Umbilical cord (tissue), 2 donors: ENCODE results near the gene CFAP100. TPM values are rescaled to one million over a fixed set of nuclear protein-coding genes. Genes with fewer than 3 reads are reported as not detected.

Experiments
- DNase-seq: peaks from one replicate; pipeline ENCODE4 v3.0.0-alpha.2; 2015; ENCODE audit warnings: low spot score
- total RNA-seq: library from RNA; depleted of rRNA; stranded (reverse); fragments of >200 nt; gene quantifications from one replicate; pipeline ENCODE4 v1.2.3, GENCODE V29; 2014; ENCODE audit warnings: low replicate concordance; ENCODE audit not compliant: insufficient read depth

CFAP100 gene
- total RNA-seq, 1 donor from 2014 or later: 3.4 TPM

DNA sequence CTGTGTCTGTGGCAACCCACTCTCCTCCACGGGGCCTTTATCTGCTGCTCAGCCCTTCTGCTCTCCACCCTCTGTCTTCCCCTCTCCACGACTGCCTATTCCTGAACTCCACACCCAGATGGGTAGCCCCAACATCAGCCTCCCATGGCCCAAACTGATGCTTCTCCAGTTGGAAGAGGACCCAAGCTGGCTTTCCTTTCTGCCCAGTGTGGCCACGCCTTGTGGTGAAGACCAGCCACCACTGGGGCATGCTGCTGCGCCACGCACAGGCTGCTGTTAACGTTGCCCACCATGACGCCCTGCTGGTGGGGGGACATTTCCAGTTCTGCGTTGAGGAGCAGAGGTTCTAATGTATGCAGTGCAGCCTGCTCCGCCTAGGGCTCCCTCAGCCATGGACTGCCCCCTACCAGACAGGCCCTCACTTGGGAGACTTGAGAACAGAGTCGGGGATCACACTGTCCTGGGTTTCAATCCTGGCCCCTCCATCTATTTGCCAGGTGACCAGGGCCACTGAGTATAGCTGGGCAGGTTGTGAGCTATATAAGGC, 26.9 kb downstream of the CFAP100 start:
- no peak for DNase-seq

DNA sequence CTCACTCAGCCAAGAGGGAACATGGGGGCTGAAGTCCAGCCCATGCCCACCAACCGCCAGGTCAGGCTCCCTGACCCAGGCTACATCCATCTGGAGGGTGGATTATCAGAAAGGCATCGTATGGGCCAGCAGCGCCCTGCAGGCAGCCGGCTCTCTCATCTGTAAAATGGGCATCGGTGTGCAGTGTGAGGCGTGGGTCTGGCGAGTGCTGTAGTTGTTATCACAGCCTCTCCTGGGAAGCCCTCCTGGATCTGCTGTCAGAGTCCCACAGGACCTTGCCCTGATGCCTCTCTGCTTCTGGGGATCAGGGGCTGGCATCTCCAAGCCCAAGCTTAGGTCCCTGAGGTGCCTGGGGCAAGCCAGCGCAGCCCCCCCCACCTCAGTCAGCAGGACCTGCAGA, 27.4 kb downstream of the CFAP100 start:
- no peak for DNase-seq

DNA sequence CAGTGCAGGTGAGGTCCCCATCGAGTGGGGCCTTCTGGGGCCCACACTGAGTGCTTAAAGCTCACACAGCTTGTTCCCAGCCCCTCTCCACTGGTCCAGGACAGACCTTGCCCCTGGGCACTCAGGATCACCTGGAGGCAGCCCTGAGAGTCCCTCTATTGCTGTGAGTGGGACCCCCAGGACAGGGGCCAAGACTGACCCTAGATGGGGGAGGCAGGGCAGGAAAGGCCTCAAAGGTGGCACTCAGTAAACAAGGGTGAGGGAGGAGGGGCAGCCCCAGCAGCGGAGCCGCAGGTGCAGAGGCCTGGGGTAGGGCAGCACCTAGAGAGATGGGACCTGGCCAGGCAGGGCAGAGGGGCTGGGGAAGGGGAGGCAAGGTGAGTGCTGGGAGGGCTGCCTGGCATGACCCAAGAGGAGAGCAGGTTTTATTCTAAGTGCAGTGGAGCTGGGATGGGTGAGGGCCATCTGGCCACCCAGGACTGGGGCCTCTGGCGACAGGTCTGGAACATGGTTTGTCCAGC, 27.9 kb downstream of the CFAP100 start:
- no peak for DNase-seq

DNA sequence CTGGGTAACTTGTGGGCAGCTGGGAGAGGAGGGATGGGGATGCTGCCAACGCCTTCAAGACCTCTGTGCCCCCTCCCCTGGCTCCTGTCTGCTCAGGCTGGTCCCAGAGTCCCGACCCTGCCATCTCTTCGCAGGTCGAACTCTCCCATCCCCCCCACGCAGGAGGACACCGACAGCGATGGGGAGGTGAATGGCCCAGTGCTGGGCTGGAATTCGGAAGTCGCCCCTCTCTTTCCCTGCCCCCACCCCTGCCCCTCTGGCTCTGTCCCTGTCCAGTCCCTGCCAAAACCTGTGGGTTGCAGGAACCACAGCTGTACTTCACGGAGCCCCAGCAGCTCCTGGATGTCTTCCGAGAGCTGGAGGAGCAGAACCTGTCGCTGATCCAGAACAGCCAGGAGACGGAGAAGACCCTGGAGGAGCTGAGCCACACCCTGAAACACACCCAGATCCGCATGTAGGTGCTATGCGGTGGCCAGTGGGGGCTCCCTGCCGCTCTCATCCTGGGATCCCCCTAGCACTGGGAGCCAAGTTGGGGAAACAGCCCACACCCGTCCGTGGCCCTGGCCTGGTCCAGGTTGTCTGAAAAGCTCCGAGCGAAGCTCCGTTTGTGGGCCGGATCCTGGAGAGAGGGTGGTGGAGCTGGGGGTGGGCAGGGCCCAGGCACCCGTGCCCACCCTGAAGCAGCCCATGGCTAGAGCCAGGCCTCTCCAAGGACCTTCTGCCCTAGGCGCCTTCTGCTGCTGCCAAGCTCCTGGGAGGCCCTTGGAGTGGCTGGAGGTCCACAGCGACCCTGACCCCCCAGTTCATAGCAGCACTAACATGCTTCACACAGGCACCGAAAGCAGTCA, 28.7 kb downstream of the CFAP100 start:
- no peak for DNase-seq

DNA sequence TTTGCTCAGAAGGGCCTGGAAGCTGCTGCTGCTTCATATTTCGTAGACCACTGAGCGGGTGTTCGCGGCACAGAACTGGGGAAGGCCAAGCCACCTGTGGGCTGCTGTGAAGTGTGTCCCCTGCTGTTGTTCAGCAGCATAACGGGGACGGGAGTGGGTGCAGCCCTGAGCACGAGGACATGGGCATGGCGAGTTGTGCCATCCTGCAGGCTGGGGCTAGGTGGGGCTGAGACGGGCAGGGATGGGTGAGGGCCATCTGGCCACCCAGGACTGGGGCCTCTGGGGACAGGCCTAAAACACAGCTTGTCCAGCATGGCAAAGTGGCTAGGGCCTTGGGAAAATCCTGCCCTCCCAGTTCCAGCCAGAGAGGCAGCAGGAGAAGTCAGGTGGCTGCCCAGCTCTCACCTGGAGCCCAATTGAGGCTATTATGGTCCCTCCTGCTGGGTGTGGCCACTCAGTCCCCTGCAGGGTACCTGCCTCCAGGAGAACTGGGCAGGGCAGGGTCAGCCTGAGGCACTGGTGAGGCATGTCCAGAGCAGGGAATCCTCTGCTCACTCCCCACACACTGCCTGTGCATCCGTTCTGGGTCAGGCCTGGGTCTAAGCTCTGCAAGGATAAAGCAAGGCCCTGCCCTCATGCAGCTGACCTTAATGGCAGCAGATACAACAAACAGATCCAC, 29.5 kb downstream of the CFAP100 start:
- no peak for DNase-seq

DNA sequence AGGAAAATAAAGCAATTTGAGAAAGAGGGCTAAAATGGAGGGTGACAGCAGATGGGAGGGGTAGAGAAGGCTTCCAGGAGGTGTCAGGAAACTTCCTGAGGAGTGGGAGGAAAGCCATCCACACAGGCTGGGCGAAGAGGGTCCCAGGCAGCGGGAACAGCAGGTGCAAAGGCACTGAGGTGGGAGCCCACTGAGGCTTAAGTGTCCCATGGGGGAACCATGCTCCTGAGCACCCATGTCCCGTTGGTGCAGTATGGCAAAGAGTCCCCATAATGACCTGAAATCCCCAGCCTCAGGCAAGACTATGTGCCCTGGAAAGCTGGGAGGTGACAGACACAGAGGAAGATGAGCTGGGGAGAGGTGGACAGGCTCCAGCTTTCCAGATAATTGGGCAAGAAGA, 30.0 kb downstream of the CFAP100 start:
- no peak for DNase-seq

DNA sequence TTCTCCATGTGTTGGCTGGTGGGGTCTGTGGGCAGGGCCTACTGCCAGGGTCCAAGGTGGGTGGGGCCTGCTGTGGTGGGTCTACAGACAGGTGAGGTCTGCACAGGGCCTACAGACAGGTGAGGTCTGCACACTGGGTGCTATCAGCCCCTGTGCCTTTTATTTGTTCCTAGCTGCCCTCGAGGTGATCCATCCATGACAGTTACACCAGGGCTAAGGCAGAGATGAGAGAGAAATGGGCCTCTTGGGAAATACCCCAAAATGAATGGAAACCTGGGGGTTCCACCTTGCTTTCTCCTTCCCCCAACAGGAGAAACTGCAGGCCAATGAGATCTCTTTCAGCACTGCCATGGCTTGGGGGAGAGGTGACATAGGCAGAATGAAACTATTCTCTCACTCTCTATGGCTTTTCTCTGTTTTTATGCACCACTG, 36.4 kb downstream of the CFAP100 start:
- no peak for DNase-seq

DNA sequence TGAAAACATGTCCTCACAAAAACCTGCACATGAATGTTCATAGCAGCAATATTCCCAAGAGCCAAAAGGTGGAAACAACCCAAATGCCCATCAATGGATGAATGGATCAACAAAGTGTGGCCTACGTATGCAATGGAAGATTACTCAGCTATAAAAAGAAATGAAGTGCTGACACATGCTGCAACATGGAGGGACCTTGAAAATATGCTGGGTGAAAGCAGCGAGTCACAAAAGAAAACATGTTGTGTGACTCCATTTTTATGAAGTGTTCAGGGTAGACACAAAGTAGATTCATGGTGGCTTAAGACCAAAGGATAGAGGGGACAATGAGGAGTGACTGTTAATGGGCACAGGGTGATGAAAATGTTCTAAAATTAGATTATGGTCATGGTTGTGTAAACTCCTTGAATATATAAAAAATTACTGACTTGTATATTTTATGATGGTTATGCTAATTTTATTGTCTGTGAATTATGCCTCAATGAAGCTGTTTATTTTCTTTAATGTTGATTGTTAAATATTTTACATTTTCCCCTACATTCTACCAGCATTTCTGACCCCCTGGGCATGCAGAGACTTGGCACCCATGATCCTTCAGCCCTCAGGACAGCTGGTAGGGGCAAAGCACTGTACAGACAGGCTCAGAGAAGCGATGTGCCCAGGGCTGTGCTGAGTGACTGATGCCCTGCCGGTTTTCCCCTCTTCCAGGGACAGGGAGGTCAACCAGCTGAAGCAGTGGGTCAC, 37.8 kb downstream of the CFAP100 start:
- no peak for DNase-seq

DNA sequence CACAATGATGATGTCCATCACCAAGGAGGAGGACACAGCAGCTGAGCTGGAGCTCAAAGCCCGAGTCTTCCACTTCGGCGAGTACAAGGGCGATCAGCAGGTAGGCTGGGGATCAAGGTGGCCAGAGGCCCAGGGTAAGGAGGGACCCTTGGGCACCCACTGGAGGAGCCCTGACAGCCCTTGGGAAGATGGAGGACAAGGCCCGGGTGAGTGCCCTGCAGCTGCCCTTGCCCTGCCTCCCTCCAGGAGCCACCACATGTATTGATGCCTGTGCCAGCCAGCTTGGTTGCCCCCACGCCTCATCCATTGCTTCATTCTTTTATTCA, 38.4 kb downstream of the CFAP100 start:
- no peak for DNase-seq

DNA sequence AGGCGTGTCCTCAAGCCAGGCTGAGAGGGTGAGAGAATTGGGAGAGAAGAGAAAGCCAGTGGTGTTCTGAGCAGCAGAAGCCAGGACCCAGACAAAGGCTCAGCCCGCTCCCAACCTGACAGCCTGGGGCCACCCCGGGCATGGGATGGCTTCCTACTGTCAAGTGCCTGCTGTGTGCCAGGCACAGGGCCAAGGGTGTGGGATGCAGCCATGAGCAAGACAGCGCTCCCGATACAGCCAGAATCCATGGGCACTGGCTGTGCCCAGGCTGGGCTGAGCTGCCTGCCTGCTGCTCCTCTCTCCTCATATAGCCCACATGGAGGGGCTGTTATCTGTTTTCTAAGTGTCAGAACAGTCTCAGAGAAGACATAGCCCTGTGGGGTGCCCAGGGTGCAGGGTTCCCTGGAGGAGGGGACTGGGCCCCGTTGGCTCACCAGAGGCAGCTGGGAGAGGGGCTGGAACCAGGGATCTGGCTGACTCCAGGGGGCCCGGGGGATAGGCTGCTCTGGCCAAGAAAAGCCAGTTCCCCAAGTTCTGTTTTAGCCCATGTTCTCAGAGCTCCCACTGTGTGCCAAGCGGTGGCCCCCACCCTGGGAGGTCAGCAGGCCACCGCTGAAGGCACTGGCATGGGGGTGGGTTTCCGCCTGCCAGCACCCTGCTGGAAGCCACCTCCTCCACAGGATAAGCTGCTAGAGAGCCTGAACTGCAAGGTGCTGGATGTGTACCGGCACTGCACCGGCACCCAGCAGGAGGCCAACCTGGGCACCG, 39.0 kb downstream of the CFAP100 start:
- DNase-seq: no peak

DNA sequence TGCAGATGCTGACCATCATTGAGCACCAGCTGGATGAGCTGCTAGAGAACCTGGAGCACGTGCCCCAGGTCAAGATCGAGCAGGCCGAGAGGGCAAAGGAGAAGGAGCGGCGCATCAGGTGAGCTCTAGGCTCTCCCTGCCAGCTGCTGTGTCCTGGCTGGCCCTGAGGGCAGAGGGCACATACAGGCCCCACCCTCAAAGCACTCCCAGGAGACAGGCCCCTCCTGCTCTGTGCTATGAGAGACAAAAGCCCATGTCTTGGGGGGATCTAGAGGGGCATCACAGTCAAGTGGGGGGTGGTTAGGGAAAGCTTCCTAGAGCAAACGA, 39.5 kb downstream of the CFAP100 start:
- no peak for DNase-seq

DNA sequence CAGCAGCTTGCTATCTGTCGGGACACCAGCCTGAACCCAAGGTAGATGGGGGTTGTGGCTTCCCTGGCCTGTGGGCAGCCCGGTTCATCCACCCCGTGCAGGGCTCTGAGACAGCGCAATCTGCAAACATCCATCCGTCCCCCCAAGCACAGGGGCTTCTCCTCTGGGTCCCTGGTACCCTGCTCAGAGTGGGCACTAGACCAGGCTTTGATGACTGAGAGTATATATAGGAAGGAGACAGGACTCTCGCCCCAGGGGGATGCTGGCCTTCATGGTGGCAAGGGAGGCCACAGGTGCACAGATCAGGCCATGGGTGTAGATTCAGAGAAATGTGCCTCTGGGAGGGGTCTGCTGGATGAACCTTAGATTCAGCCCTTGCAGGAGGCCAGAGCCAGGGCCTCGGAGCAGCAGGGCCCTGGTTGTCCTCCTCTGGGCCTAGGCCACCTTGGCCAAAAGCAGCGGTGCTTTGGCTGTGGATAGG, 40.3 kb downstream of the CFAP100 start:
- no peak for DNase-seq

DNA sequence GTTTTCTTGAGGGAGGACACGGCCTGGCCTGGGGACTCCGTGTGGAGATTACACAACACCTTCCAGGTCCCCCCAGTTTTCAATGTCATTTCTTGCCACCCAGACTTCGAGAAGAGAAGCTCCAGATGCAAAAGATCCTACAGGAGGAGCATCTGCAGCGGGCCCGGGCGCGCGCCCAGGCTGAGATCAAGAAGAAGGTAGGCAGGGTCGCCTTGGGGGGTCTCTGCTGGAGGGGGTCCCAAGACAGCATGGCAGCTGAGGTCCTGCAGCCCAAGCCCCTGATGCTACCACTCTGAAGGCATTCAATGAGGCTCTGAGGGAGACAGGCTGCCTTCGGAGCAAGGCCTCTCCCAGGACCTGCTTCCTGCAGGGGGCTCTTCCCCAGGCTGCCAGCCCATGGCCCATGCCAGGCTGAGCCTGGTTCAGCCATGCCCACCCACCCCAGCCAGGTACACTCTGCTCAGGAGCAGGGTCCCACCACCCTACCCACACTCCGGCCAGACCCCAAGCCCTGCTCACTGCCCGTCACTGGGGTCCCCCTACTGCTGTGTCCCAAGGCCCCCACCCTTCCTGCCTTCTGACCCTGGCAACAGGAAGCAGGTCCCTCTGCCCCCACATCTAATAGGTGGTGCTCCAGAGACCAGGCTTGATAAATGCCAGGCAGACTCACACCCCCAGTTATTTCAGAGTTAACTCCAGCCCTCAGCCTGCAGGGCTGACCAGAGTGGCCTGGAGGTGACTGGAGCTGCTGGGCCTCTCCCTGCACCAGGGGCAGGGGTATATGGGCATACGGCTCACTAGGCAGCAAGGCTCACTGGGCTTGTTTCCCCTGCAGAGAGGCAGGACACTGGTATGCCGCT, 41.0 kb downstream of the CFAP100 start:
- DNase-seq: no peak

DNA sequence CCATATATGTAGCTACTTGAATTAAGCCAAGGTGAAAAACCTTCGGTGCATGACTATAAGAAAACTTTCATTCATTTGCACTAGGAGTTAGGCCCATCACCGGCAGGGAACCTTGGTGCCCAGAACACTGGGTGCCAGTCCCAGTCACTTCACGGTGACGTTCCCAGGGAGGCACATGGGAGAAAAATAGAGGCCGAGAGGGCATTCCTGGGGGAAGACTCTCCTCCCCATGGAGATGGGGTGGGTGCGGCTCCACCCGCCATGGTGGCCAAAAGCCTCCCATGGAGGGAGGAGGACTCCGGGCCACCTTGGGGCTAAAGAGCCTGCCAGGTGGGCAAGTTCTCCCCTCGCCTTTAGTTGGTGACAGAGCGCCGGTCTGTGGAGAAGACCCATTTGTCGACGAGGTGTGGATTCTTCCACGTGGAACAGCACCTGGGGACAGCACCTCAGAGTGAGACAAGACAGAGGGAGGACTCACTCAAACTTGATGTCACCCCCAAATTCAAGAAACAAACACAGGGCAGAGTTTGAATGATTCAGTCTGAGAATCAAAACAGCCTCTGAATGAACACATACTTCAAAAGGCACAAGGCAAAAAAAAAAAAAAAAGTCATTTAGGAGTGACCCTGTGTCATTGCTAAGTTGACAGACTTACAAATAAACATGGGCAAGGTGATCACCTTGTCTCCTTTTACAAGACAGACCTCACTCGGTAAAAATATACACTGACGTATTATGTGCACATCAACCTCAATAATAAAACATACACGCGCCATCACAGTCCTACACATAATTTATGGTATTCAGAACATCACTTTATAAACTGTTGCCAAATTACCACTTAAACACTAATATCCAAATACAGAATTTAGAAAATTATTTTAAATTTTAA, 42.4 kb downstream of the CFAP100 start:
- DNase-seq: no peak

DNA sequence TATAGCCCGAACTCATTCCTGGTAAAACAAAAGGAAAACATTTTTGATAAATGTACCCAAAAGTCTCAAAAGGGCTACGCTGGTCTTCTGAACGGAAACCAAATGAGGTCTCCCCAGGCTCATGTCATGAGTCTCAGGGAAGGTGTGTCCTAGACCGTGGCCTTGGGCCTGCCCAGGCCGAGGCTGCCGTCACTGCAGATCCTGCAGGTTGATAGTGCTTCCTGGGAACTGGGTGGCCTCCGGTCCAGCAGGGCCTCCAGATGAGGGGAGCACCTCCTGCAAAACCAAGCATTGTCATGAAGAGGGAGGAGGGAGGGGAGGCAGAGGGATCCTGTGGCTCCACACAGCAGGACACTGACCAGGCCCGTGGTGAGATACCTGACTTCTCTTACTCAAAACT, 43.5 kb downstream of the CFAP100 start:
- no peak for DNase-seq

DNA sequence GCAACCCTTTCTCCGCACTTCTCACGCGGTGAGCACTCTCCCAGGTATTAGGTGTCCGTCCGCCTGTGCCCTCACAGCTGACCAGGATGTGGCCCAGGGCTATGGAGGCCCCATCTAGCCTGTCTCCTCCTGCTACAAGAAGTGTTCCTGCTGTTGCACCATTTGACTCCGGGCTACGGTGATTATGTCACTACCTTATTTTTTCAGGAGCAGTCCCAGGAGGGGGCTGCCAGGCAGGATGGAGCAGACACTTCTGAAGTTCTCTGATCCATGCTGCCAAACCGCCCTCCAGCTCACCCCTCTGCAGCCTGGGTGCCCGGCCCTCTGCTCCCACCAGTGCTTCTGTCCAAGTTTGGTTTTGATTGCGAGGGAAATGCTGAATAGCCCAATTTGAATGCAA, 44.0 kb downstream of the CFAP100 start:
- DNase-seq: no peak

DNA sequence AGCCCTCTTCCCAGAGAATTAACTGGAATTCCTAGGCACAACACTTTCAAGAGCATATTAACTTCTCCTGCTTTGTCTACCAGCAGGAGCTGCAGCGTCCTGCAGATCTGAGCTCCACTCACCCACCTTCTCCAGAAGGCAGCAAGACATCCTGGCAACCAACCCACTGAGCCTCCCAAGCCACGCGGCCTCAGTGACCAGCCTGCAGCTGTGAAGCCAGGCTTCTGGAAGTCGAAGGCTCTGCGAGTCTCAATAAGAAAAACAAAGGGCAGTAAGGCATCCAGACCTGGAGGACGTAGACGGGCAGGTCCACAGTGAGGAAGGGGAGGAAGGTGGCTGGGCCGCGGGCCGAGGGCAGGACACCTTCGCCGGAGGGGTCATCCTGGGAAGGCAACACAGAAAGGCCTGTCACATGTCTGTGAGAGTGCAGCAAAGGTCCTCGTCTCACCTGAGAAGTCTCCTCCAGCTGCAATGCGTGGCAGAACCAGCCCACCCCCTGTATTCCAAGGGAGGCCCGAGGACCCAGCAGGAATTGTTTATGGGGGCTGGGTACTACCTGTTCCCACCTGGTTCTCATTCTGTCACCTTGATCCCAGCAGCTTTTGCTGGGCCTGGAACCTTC, 44.7 kb downstream of the CFAP100 start:
- DNase-seq: no peak

DNA sequence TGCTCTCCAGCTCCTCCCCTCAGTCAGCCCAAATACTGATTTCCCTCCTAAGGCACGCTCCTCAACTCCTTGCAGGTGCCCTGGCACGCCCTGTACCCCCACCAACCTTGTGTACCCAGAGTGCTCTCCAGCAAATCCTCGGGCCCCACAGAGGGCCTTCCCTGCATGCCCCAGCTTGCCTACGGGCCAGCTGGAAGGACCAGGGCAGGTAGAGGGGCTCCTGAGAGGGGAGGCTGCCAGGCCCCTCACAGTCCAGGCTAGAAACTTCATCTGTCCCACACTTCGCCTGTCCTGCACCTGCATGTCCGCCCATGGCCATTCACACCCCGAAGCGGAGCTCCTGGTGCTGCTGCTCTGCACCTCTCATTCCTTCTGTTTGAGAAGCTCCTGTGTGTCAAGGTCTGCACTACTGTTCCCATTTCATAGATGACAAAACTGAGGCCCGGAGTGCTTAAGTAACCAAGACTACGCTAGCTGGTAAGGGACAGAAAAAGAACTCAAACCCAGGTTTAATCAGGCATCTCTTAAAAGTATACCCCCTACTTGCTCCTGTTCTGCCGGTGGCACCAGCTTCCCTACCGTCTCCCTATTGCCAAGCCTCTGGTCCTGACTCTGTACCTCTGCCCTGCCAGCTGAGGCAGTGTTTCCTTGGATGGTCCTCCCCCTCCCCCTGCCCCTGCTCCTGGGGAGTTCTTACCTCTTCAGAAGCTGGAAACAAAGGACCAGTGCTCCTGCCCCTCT, 45.4 kb downstream of the CFAP100 start:
- DNase-seq: no peak
